ENCODE data around the gene ARHGAP10.
"Not testable (repeated sequence)": the region's sequence is repeated elsewhere in the genome, so short reads cannot be mapped to it uniquely, and the experiment has no call there.

Gene ARHGAP10

DNA sequence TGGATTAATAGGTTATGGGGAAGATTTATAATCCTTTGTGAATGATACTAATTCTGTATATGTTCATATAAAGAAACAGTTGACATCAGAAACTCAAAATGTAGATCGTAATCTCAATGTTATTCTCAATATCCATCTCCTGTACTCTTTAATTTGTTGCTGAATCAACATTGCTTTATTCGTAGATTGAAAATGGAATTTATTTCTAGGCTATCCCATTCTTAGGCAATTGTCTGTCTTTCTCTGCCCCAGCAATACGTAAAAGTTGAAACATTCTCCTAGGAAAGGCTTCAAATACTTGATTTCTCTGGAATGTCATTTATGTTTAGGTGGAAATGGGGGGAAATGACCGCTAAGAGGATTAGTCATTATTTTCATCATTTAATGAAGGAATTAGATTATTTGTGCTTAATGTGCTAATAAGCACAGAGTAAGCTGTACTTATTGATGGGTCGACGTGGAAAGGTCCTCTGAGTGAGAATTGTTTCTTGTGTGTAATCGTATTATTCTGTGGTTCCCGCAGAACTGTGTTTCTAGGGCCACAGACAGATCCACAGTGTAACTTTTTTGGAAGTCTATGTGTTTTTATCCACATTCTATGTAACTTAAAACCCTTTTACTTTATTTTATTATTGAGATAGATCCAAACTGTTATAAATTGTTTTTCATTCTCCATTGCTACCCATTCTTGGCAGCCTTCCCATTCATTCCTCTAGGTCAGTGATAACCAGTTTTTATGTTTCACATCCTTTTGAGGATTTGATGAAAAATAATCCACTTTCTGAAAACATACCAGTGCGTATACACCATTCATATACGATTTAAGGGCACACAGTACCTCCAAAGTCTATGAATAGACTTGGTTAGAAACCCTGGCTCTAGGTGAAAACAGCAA is 262.9 kb downstream of the ARHGAP10 start:
- TF ChIP-seq, protein P1, sequence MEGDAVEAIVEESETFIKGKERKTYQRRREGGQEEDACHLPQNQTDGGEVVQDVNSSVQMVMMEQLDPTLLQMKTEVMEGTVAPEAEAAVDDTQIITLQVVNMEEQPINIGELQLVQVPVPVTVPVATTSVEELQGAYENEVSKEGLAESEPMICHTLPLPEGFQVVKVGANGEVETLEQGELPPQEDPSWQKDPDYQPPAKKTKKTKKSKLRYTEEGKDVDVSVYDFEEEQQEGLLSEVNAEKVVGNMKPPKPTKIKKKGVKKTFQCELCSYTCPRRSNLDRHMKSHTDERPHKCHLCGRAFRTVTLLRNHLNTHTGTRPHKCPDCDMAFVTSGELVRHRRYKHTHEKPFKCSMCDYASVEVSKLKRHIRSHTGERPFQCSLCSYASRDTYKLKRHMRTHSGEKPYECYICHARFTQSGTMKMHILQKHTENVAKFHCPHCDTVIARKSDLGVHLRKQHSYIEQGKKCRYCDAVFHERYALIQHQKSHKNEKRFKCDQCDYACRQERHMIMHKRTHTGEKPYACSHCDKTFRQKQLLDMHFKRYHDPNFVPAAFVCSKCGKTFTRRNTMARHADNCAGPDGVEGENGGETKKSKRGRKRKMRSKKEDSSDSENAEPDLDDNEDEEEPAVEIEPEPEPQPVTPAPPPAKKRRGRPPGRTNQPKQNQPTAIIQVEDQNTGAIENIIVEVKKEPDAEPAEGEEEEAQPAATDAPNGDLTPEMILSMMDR (conservative IDR thresholded peaks at IDR 0.05; ENCODE audit: low read depth): no peak
- ChIA-PET CTCF (interaction anchor here (1.0 kb wide), 1 partner anchor 25 kb away, joined by 8 read pairs; no protein-coding TSS in a partner anchor), POLR2A (ENCODE audit: low non-redundant PET) (no interaction called here)
- DNase-seq (ENCODE audit: low spot score): no peak
- H3K27ac ChIP-seq: no peak overlapping the region

DNA sequence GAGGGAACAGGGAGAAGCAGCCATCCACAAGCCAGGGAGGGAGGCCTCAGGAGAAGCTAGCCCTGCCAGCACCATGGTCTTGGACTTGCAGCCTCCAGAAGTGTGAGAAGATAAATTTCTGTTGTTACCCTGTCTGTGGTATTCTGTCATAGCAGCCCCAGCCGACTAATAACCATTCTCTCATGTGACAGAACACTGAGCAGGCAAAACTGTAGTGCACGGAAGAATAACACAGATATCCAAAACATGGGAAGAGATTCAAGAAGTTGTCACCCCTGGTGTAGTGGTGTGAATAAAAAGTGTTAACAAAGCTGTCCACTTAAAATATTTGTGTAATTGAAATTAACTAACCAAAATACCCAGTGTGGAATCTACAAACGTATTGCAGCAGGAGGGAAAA is 265.0 kb downstream of the ARHGAP10 start:
- H3K27ac ChIP-seq: no peak overlapping the region
- ChIA-PET POLR2A (ENCODE audit: low non-redundant PET) (no interaction called here), CTCF (interaction anchor here (0.6 kb wide), 1 partner anchor 942 kb away, joined by 3 read pairs; no protein-coding TSS in a partner anchor)
- TF ChIP-seq, protein P1 (conservative IDR thresholded peaks at IDR 0.05; ENCODE audit: low read depth): no peak
- DNase-seq (ENCODE audit: low spot score): no peak

DNA sequence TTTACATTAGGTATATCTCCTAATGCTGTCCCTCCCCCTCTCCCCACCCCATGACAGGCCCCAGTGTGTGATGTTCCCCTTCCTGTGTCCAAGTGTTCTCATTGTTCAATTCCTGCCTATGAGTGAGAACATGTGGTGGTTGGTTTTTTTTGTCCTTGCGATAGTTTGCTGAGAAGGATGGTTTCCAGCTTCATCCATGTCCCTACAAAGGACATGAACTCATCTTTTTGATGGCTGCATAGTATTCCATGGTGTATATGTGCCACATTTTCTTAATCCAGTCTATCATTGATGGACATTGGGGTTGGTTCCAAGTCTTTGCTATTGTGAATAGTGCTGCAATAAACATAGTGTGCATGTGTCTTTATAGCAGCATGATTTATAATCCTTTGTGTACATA is 268.1 kb downstream of the ARHGAP10 start:
- DNase-seq (ENCODE audit: low spot score); POLR2A ChIA-PET (ENCODE audit: low non-redundant PET); H3K27ac ChIP-seq; CTCF ChIA-PET: not testable (repeated sequence)

DNA sequence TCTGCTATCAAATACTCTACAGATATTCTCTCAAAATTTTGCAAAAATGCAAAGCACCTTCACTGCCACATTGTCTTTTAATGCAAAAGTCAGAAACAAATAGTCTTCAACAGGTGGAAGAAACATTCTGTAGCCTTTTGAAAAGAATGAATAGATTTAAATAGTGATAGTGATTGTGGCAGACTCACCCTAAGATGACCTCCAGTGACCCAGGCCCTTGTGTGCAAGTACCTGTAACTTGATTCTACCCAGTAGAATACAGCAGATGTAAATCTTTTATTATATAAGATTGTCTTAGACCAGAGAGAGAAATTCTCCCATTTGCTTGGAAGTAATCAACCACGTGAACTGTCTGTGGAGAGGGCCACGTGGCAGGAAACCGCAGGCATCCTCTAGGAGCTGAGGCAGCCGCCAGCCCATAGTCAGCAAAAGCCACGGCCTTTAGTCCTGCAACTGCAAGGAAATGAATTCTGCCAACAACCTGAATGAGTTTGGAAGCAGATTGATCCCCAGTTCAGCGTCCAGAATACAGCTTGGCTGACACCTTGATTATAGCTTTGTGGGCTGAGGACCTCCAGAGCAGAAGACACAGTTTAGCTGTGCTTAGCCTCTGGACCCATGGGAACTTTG is 272.5 kb downstream of the ARHGAP10 start:
- POLR2A ChIA-PET (ENCODE audit: low non-redundant PET): no interaction called here
- no peak for DNase-seq (ENCODE audit: low spot score)

DNA sequence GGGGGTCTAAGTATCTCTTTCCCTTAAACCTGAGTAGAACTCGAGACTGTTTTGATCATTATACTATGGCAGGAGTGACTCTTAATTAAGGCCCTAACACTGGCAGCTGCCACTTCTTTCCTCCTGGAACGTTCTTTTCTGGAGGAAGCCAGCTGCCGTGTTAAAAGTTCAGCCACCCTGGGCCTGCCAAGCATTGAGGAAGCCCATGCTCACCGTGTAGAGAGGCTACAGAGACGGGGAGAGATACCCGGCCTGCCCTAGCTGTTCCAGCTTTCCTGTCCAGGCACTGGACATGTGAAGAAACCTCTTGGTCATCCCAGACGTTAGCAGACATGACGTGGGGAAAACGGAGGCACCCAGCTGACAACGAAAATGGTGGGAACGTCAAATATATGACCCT is 274.1 kb downstream of the ARHGAP10 start:
- TF ChIP-seq, protein P1 (conservative IDR thresholded peaks at IDR 0.05; ENCODE audit: low read depth): no peak
- ChIA-PET CTCF (no interaction called here), POLR2A (ENCODE audit: low non-redundant PET) (no interaction called here)
- DNase-seq (ENCODE audit: low spot score): no peak
- no peak overlapping the region for H3K27ac ChIP-seq

More for the DNA sequence above, 272.5 kb downstream of the ARHGAP10 start:
- CTCF ChIA-PET: interaction anchor here (0.6 to 0.8 kb wide), 3 partner anchors 293 to 1287 kb away, joined by 3 to 5 read pairs (median 3); no protein-coding TSS in a partner anchor
- H3K27ac ChIP-seq: no peak overlapping the region
- TF ChIP-seq, protein P1 (conservative IDR thresholded peaks at IDR 0.05; ENCODE audit: low read depth): no peak

DNA sequence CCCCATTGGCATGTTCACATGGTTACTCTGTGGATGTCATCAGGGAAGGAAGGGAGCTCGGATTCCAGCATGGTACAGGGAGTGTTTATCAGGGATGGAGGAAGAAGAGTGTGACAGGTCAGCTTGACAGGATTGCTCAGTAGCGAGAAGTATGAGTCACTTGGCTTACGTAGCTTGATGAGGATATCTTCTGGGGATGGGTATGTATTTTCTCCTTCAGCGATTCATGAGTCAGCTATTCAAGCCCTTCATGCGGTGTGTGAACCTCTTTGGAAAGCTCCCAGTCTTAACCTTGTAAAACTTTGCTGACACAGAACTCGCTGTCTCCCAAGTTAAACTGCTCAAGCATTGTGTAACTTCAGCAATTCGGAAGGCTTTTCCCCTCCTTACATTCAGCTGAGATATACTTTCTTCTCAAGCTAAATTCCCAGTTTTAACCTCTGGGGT is 275.4 kb downstream of the ARHGAP10 start:
- CTCF ChIA-PET: interaction anchor here (0.5 kb wide), 1 partner anchor 141 kb away, joined by 3 read pairs; no protein-coding TSS in a partner anchor
- POLR2A ChIA-PET (ENCODE audit: low non-redundant PET): no interaction called here
- peak; percentile 95 for DNase-seq (ENCODE audit: low spot score)

More for the DNA sequence above, 275.4 kb downstream of the ARHGAP10 start:
- H3K27ac ChIP-seq: no peak overlapping the region
- TF ChIP-seq, protein P1 (conservative IDR thresholded peaks at IDR 0.05; ENCODE audit: low read depth): no peak
